Fibroblast of the aortic adventitia (primary cell): ENCODE results near the gene TPGS1. TPM values are rescaled to one million over a fixed set of nuclear protein-coding genes. Genes with fewer than 3 reads are reported as not detected.

Experiments
- DNase-seq: peaks from one replicate; pipeline ENCODE4 v3.0.0-alpha.2; 2010; ENCODE audit warnings: low read depth
- H3K4me3 ChIP-seq: 2 replicates; pipeline ENCODE4 v1.5.1; 2011; ENCODE audit warnings: low read depth, mild to moderate bottlenecking, control low read depth, low read length, moderate library complexity
- total RNA-seq: library from RNA; depleted of rRNA; stranded (reverse); fragments of >200 nt; gene quantifications from 2 replicates; pipeline ENCODE4 v1.2.3, GENCODE V29; 2012; ENCODE audit warnings: low replicate concordance
- TF ChIP-seq, protein P1 (sequence below): IDR thresholded peaks from 2 replicates; pipeline ENCODE4 v1.5.1; 2011; ENCODE audit warnings: mild to moderate bottlenecking, low read length, control low read depth, inconsistent platforms; ENCODE audit not compliant: insufficient read depth

TPGS1 gene
- total RNA-seq, 1 donor = 25.2 TPM

GRCh38 chr19:532561-533363 lies 25.5 kb downstream of the TPGS1 start:
- H3K4me3 ChIP-seq = peak overlapping the region; percentile 84
- TF ChIP-seq, protein P1, sequence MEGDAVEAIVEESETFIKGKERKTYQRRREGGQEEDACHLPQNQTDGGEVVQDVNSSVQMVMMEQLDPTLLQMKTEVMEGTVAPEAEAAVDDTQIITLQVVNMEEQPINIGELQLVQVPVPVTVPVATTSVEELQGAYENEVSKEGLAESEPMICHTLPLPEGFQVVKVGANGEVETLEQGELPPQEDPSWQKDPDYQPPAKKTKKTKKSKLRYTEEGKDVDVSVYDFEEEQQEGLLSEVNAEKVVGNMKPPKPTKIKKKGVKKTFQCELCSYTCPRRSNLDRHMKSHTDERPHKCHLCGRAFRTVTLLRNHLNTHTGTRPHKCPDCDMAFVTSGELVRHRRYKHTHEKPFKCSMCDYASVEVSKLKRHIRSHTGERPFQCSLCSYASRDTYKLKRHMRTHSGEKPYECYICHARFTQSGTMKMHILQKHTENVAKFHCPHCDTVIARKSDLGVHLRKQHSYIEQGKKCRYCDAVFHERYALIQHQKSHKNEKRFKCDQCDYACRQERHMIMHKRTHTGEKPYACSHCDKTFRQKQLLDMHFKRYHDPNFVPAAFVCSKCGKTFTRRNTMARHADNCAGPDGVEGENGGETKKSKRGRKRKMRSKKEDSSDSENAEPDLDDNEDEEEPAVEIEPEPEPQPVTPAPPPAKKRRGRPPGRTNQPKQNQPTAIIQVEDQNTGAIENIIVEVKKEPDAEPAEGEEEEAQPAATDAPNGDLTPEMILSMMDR = peak; percentile 59
- DNase-seq = peak; percentile 73

DNA sequence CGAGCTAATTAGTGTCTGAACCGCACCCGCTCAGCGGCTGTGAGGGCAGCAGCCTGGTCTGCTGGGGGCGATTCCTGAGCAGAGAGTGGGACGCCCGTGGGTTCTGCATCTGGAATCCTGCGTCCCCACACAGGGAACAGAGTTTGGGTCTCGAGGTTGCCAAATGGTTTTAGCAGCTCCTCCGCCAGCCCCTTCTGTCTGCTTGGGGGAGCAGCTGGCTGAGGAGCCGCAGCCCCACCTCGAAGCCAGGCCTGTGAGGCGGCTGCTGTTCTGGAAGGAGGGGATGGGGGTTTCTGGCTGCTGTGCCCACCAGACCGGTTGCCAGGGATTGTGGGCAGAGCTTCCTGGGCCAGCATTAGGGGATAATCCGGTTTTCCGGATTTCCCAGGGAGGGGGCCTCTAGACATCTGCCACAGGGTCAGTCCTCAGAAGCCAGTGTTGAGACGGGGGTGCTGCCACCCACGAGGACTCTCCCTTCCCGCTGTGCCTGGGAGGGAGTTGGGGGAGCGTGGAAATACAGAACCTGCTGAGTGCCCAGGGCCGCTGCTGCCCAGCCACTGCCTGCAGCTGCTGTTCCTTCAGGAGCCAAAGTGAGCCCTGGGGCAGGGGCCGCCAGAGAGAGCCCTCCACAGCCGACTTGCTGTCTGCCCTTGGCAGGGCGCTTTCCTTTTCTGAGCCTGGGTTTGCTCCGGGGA lies 26.2 kb downstream of the TPGS1 start:
- DNase-seq = no peak
- TF ChIP-seq, protein P1 = no peak
- H3K4me3 ChIP-seq = peak overlapping the region; percentile 84

GRCh38 chr19:534088-534487 lies 26.8 kb downstream of the TPGS1 start:
- H3K4me3 ChIP-seq = peak overlapping the region; percentile 84
- TF ChIP-seq, protein P1 = no peak
- DNase-seq = no peak

GRCh38 chr19:535017-535835 lies 27.9 kb downstream of the TPGS1 start:
- no peak for DNase-seq
- TF ChIP-seq, protein P1 = peak; percentile 4
- H3K4me3 ChIP-seq = no peak overlapping the region

- no peak for DNase-seq
- H3K4me3 ChIP-seq = no peak overlapping the region
- TF ChIP-seq, protein P1 = no peak
Measured at GRCh38 chr19:536031-536880, 29.0 kb downstream of the TPGS1 start.
